Glutamatergic neuron (in vitro differentiated cells): Measurements from ENCODE around the gene CRYBG3. TPM values are rescaled to one million over a fixed set of nuclear protein-coding genes. Genes with fewer than 3 reads are reported as not detected.

Source experiments
- DNase-seq: peaks from one replicate; pipeline ENCODE4 v3.0.0; 2022
- H3K27ac Mint-ChIP-seq: one replicate; pipeline ENCODE4 v1.8.0; 2020; ENCODE audit warnings: mild to moderate bottlenecking, mixed read lengths, inconsistent platforms; ENCODE audit not compliant: unreplicated experiment
- H3K27me3 Mint-ChIP-seq: one replicate; pipeline ENCODE4 v1.8.0; 2020; ENCODE audit warnings: mild to moderate bottlenecking, moderate library complexity, mixed read lengths, inconsistent platforms; ENCODE audit not compliant: unreplicated experiment
- H3K36me3 Mint-ChIP-seq: one replicate; pipeline ENCODE4 v1.8.0; 2020; ENCODE audit warnings: mild to moderate bottlenecking, mixed read lengths, inconsistent platforms; ENCODE audit not compliant: unreplicated experiment
- H3K4me1 Mint-ChIP-seq: one replicate; pipeline ENCODE4 v1.8.0; 2020; ENCODE audit warnings: mild to moderate bottlenecking, low read depth, mixed read lengths, inconsistent platforms; ENCODE audit not compliant: unreplicated experiment
- H3K4me3 Mint-ChIP-seq: one replicate; pipeline ENCODE4 v1.8.0; 2020; ENCODE audit warnings: mild to moderate bottlenecking, mixed read lengths, inconsistent platforms; ENCODE audit not compliant: unreplicated experiment
- H3K9me3 Mint-ChIP-seq: one replicate; pipeline ENCODE4 v1.8.0; 2020; ENCODE audit warnings: mild to moderate bottlenecking, moderate library complexity, mixed read lengths, inconsistent platforms; ENCODE audit not compliant: unreplicated experiment
- CTCF ChIP-seq: fragments of 200-600 bp; sonication (generic); IDR thresholded peaks from one replicate; pipeline ENCODE4 v1.5.0; 2021; ENCODE audit not compliant: partially characterized antibody, unreplicated experiment
- total RNA-seq: library from RNA; stranded (reverse); fragmentation: NEBNext Ultra II Directional; extraction: Animal tissue kit (Norgen Biotek cat#: 25700); gene quantifications from one replicate; pipeline ENCODE4 v1.2.1, GENCODE V29; 2021; ENCODE audit not compliant: unreplicated experiment

CRYBG3 gene
- total RNA-seq, 1 donor from 2014 or later = 89.5 TPM

GRCh38 chr3:97930018-97930417 lies 108.2 kb downstream of the CRYBG3 start:
- no peak for TF ChIP-seq CTCF
- Mint-ChIP-seq H3K9me3 (peaks cover 5% of the 10 kb centered on the region), H3K4me3 (no peak overlapping the region), H3K4me1 (peaks cover 14% of the 10 kb centered on the region), H3K36me3 (peaks cover 33% of the 10 kb centered on the region), H3K27me3 (peaks cover 7% of the 10 kb centered on the region), H3K27ac (peak overlapping the region; percentile 76)
- DNase-seq = no peak

- H3K4me1 Mint-ChIP-seq = peaks cover 14% of the 10 kb centered on the region
- H3K27me3 Mint-ChIP-seq = peaks cover 7% of the 10 kb centered on the region
- TF ChIP-seq CTCF = no peak
- H3K36me3 Mint-ChIP-seq = peaks cover 33% of the 10 kb centered on the region
- H3K4me3 Mint-ChIP-seq = no peak overlapping the region
- peaks cover 5% of the 10 kb centered on the region for H3K9me3 Mint-ChIP-seq
- no peak for DNase-seq
- H3K27ac Mint-ChIP-seq = no peak overlapping the region
Observed at GRCh38 chr3:97931218-97931617, 109.4 kb downstream of the CRYBG3 start.

- no peak overlapping the region for H3K27ac Mint-ChIP-seq
- H3K4me1 Mint-ChIP-seq = peaks cover 14% of the 10 kb centered on the region
- peaks cover 7% of the 10 kb centered on the region for H3K27me3 Mint-ChIP-seq
- no peak for DNase-seq
- no peak for TF ChIP-seq CTCF
- H3K4me3 Mint-ChIP-seq = no peak overlapping the region
- peaks cover 25% of the 10 kb centered on the region for H3K36me3 Mint-ChIP-seq
- H3K9me3 Mint-ChIP-seq = peaks cover 4% of the 10 kb centered on the region
Observed at GRCh38 chr3:97932387-97932801, 110.6 kb downstream of the CRYBG3 start.

GRCh38 chr3:97934980-97935695 lies 113.3 kb downstream of the CRYBG3 start:
- peaks cover 5% of the 10 kb centered on the region for H3K27me3 Mint-ChIP-seq
- peaks cover 6% of the 10 kb centered on the region for H3K4me1 Mint-ChIP-seq
- H3K9me3 Mint-ChIP-seq = peaks cover under 1% of the 10 kb centered on the region
- DNase-seq = no peak
- H3K36me3 Mint-ChIP-seq = peaks cover 25% of the 10 kb centered on the region
- H3K27ac Mint-ChIP-seq = no peak overlapping the region
- H3K4me3 Mint-ChIP-seq = no peak overlapping the region
- no peak for TF ChIP-seq CTCF

GRCh38 chr3:97935842-97936241 lies 114.0 kb downstream of the CRYBG3 start:
- no peak for TF ChIP-seq CTCF
- no peak overlapping the region for H3K27ac Mint-ChIP-seq
- peaks cover 18% of the 10 kb centered on the region for H3K36me3 Mint-ChIP-seq
- no peaks in the 10 kb centered on the region for H3K9me3 Mint-ChIP-seq
- H3K4me3 Mint-ChIP-seq = no peak overlapping the region
- H3K27me3 Mint-ChIP-seq = peaks cover 4% of the 10 kb centered on the region
- no peak for DNase-seq
- H3K4me1 Mint-ChIP-seq = peaks cover 6% of the 10 kb centered on the region
